Activated CD4-positive, alpha-beta T cell treated with anti-CD3 and anti-CD28 coated beads, Interleukin-2, Interleukin-4, amounts not matched to agents 100 ng/mL and 50 ng/mL, durations not matched to agents 16 hours and 8 hours (primary cell): Measurements from ENCODE around the gene PTER.

Source experiments
- DNase-seq: peaks from one replicate; pipeline ENCODE4 v3.0.0-alpha.2; 2020; ENCODE audit warnings: low spot score

Gene PTER, protein sequence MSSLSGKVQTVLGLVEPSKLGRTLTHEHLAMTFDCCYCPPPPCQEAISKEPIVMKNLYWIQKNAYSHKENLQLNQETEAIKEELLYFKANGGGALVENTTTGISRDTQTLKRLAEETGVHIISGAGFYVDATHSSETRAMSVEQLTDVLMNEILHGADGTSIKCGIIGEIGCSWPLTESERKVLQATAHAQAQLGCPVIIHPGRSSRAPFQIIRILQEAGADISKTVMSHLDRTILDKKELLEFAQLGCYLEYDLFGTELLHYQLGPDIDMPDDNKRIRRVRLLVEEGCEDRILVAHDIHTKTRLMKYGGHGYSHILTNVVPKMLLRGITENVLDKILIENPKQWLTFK

DNA sequence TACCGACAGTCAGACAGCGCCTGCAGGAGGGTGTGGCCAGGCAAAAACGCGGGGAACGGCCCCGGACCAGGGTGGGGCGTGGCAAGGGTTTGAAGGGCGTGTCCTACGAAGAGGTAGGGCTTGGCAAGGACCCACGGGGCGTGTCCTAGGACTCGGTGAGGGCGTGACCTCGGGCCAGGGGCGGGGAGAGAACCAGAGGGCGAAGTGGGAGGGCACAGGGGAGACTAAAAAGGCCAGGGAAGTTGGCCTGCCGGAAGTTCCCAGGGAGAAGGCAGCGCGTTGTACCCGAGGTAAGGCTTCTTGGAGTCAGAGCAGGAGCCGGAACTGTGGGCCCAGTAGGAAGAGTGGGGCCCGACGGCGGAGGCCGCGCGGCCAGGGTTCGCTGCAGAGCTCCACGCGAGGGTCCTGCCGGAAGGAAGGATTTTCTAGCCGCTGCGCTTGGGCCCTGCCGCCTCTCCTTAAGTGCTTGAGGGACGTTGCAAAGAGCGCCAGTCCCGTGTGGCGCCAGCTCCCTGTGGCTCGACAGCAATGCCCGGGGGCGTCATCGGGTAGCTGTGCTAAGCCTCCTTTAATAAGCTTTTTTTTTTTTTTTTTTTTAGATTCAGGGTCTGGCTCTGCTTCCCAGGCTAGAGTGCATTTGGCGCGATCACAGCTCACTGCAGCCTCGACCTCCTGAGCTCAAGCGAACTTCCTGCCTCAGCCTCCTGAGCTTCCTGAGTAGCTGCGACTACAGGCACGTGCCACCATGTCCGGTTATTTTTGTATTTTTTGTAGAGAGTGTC, at the start of gene PTER:
Gene PTER, plus strand, starts transcription at position 253 of the 782 bp plus-strand sequence. CDS start 47,375 bp downstream, outside the sequence.
- peak; percentile 99 for DNase-seq

GRCh38 chr10:16392531-16393069, 44.2 kb upstream of the PTER start:
- no peak for DNase-seq

DNA sequence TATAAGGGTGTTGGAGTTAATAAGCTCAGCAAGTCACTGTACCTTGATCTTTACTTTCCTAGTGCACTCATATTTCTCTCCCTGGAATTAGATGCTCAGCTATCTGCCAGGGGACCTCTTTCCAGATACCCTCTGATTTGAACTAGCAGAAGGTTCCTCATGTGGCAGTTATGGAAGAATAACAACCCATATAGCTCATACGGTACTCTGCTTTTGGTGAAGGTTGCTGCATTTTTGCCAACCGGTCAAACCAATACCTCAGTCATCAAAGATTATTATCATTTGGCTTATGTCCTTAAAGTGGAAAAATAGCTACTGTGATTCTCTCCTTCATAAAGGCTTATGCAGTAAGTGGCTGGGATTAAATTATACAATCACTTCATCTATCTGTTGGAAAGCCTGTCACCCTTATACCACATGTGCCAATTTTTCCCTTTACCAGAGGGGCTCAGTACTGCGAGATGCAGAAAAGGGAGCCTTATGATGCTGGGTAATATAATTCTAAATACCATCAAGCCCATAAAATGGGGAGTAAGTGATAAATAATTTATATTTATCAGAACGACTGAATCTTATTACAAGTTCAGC, 43.4 kb upstream of the PTER start:
- DNase-seq: no peak

DNA sequence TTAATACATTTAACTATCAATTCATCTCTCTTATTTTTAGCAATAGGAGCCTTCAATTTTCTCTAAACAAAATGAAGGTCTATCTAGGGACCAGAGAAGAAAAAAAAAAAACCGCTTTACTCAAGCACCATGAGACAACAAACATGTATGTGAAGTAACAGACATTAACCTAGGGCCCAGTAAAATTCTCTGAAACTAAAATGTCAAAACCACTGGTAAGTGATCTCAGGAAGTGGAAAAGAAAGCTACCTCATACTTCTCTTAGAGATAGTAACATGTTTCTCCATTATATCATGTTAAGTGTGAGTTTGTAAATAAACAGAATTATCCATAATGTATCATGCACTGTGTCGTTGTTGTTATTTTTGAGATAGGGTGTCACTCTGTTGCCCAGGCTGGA, 35.4 kb upstream of the PTER start:
- DNase-seq: no peak

DNA sequence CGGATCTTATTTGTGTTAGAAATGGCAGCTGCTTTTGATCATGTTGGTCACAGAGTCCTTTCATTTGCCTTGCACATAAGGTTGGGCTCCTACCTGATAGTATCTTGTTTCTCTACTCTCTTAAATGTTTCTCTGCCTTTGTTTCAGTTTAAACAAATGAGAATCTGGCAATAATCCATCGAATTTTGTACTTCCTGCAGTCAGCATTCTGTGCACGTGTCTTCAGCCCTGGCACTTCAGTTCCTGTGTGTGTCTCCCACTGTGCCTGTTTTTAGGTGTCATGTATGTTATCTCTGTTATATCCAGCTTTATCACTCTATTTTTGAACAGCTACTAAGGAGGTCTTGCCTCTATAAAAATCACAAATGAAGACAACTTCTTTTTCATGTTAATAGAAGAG, 28.4 kb upstream of the PTER start:
- DNase-seq: no peak

DNA sequence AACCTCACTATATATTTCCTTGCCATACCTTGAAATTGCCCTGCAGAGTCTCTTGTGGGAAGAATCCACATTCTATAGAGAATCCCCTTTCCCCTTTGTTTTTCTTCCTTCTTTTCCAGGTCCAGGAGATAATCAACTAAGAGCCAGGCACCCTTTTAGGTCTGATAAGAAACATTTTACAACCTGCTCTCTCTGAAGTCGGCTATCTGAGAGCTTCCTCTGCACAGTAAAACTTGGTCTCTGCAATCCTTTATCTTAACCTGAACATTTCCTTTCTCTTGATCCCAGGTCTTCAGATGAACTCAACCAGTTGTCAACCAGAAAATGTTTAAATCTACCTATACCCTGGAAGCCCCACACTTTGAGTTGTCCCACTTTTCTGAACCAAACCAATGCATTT, 19.5 kb upstream of the PTER start:
- DNase-seq: no peak

- DNase-seq: no peak
Measured at GRCh38 chr10:16423599-16423998, 13.2 kb upstream of the PTER start.

DNA sequence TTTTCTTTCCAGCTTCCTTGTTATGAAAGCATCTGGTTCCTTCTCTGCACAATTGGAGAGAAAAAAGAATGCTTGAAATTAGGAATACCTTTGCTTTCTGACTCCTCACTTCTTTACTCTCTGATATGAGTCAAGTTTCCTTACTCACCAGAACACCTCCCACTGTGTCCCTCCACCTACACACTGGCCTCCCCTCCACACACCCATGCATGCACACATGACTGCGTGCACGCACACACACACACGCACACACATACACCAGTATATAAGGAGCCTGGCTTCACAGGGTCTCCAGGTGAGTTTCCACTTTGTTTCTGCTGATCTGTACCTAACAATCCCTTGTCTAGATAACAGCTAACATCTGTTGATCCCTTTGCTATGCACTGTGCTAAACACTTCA, 11.4 kb upstream of the PTER start:
- no peak for DNase-seq

DNA sequence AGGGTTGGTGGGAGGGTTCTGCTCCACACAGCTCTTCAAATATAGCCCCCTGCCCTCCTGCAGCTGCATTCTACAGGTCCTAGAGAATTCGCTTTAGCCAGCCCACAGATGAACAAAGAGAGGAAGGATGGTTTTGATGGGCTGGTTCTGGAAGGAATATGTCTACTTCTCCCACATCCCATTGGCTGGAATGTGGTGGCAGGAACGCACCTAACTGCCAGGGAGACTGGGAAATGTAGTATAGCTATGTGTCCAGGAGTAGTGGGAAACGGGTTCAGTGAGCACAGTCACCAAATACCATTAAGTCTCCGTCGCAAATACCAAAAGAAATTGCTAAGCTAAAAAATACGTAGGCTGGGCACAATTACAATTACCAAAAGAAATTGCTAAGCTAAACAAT, 7.3 kb upstream of the PTER start:
- DNase-seq: no peak

DNA sequence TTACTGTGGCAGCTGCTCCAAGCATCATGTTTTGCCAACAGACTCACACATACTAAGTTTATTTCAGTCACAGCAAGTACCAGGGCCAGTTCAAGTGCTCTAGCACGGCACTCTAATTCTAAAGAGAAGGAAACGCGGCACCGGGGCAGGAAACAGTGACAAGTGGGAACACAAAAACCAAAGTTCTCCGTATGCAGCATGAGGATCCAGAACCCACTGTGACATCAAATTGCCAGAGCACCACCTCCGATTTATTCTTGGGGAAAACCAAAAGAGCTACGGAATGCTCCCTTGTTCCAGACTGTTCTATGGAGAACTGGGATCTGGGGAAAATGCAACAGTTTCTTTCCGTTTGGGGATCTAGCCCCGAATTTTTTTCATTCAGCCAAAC, 448 bp upstream of the PTER start:
- no peak for DNase-seq

DNA sequence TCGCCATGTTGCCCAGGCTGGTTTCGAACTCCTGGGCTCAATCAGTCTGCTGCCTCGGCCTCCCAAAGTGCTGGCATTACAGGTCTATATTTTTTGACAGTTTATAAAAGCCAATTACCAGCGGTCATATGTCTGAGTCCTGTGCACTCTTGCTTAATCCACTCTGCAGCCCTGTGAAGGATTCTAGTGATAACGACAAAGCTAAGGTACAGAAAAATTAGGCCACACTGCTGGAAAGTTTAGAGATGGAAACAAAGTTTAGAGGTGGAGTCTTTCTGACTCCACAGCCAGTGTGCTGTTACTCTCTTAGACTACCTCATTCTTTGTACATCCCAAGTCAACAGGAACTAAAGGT, 707 bp downstream of the PTER start:
- no peak for DNase-seq

DNA sequence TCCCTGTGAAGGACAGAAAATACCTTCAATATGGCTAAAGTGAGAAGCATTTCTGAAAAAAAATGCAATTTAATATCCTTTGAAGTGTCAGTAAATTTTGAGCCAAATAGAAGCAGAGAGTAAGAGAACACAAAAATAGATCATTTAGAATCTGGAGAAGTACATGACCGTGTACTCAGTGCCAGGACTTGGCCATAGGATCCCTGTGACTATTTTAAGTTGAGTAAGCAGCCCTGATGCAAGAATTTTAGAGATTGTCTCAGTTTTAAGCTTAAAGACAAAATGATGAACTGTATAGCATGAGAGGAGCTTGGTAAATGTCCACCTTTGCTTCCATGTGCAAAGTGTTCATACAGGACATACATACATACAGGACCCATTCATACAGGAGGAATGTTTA, 2.5 kb downstream of the PTER start:
- DNase-seq: no peak

- DNase-seq: peak; percentile 44
Measured at GRCh38 chr10:16440396-16441133, 3.8 kb downstream of the PTER start.

GRCh38 chr10:16441173-16441840, 4.5 kb downstream of the PTER start:
- DNase-seq: peak; percentile 39

DNA sequence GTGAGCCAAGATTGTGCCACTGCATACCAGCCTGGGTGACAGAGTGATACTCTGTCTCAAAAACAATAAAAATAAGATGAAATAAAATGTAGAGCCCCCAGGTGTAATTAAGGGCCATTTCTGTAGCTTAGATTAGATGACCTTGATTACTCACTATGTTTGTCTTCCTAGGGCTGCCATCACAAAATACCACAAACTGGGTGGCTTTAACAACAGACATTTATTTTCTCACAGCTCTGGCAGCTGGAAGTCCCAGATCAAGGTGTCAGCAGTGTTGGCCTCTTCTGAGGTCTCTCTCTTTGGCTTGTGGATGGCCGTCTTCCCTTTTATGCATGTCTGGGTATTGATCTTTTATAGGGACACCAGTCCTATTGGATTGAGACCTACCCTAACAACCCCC, 6.1 kb downstream of the PTER start:
- DNase-seq: no peak

- no peak for DNase-seq
Measured at GRCh38 chr10:16445770-16446469, 9.1 kb downstream of the PTER start.

DNA sequence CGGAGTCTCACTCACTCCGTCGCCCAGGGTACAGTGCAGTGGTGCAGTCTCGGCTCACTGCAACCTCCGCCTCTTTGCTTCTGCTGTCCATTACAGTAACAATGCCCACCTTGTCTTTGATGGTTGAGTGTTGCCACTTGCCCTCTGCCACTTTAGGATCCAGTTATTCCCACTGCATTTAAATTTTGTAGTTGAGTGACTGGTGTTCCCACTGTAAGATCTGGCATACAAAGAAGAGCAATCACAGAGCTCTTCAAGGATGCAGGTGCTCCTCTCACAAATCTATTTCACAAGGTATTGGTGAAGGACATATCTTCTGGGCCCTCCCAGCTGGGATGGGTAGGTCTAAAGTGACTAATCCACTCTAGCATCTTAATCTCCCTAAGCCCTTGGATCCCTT, 12.6 kb downstream of the PTER start:
- DNase-seq: no peak

- no peak for DNase-seq
Measured at GRCh38 chr10:16458166-16458955, 21.6 kb downstream of the PTER start.

GRCh38 chr10:16459423-16459939, 22.7 kb downstream of the PTER start:
- DNase-seq: no peak

DNA sequence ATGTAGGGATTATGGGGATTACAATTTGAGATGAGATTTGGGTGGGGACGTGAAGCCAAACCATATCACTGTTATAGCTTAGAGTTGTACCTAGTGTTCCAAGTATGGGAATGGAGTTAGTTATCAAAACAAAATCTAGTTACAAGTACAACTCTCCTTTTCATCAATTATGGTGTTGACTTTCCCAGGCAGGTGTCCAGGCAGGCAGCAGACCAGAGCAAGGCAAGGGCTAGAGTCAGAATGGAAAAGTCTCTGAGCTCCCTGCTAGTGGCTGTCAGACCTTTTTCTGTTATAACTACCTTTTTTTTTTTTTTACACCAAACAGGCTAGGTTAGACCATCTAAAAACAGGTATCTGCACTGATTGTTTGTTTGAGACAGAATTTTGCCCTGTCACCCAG, 29.2 kb downstream of the PTER start:
- no peak for DNase-seq
